Activated naive CD4-positive, alpha-beta T cell treated with anti-CD3 and anti-CD28 coated beads, Interleukin-2, amount 50 U/mL, for 16 hours (primary cell): ENCODE results near the gene GHR.
"Not testable (repeated sequence)": the region's sequence is repeated elsewhere in the genome, so short reads cannot be mapped to it uniquely, and the experiment has no call there.

Experiments used
- DNase-seq: peaks from one replicate; pipeline ENCODE4 v3.0.0-alpha.2; 2020

The GHR gene

DNA sequence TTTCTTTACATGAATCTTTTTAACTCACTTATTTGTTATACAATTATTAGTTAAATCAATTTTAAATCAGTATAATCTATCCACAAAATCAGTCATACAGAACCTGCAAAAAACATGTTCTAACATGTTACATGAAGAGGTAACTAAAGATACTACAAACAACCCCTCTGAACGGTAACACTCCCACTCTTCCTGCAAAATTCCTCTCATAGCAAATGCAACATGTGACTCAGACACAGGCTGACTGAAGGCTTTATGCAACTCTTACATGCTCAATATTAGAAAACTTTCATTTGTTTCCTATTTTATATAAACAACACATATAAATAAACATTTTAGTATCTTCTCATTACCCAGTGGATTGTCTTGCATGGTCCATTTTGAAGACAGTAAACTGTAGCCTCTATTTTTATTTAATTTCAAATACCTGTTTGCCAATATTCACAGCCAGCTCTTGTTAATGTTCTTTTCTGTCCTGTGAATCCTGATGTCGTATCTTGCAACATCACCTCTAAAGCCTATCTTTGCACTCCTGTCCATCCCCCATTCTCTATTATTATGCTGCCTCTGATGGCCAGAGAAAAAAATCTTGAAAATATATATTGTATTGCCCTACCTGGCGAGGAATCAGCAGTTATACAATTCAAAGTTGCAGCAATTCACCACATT is 232.9 kb downstream of the GHR start:
- DNase-seq, result no peak

GRCh38 chr5:42656651-42657015 is 233.4 kb downstream of the GHR start:
- no peak for DNase-seq

DNA sequence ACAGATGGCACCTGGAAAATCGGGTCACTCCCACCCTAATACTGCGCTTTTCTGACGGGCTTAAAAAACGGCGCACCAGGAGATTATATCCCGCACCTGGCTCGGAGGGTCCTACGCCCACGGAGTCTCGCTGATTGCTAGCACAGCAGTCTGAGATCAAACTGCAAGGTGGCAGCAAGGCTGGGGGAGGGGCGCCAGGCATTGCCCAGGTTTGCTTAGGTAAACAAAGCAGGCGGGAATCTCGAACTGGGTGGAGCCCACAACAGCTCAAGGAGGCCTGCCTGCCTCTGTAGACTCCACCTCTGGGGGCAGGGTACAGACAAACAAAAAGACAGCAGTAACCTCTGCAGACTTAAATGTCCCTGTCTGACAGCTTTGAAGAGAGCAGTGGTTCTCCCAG is 236.6 kb downstream of the GHR start:
- not testable (repeated sequence) for DNase-seq

GRCh38 chr5:42665857-42666256 is 242.6 kb downstream of the GHR start:
- DNase-seq, result no peak

DNA sequence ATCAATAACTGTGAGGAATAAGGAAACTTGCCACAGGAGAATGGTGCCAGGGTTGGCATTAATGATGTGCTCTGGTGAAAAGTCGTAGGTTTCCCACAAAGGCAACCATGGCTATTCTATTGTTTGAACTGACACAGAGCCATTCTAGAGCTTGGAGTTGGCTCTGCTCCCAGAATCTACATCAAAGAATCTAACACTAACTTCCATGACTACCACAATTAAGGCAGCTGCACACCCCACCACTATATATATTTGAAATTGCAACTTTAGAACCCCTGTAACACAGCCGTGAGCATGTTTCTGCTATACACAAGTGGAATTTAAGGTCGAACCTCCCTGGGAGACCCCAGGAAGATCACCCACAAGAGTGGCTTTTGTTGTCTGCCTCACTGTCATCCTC is 243.6 kb downstream of the GHR start:
- no peak for DNase-seq

GRCh38 chr5:42668254-42668653 is 245.0 kb downstream of the GHR start:
- DNase-seq, result no peak

DNA sequence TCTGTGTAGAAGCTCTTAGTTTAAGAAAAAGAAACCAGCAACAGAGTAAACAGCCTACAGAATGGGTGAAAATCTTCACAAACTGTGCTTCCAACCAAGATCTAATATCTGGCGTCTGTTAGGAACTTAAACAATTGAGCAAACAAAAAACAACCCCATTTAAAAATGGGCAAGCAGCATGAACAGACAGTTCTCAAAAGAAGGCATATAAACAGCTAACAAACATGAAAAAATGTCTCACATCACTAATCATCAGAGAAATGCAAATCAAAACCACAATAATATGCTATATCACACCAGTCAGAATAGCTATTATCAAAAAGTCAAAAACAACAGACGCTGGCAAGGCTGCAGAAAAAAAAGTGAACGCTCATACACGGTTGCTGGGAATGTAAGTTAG is 249.7 kb downstream of the GHR start:
- DNase-seq, result no peak

GRCh38 chr5:42675602-42676001 is 252.4 kb downstream of the GHR start:
- no peak for DNase-seq

- no peak for DNase-seq
Measured at GRCh38 chr5:42676362-42676761, 253.1 kb downstream of the GHR start.

DNA sequence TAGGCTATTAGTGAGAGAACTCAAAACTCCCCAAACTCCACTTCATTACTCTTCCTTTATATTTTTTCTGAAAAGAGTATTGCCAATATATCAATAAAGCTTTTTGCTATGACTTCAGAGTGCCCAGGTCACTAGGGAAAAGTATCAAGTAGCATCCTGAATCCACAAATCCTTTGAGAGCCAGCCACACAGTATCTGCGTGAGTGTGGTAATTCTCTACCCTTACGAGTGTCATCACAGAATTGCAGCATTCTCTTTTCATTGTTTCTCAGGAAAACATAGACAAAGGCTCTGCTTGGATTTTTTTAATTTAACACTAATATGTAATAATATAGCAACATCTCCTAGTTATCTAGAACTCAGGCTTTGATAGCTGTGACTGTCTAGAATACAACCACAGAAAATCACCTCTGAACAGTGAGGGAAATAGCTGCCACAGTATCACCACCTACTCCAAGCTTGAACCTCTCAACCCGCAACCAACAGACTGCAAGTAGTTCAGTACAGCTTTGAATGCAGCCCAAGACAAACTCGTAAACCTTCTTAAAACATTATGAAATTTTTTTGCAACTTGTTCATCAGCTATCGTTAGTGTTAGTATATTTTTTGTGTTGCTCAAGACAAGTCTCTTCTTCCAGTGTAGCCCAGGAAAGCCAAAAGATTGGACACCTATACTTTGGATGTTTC is 254.1 kb downstream of the GHR start:
- no peak for DNase-seq

DNA sequence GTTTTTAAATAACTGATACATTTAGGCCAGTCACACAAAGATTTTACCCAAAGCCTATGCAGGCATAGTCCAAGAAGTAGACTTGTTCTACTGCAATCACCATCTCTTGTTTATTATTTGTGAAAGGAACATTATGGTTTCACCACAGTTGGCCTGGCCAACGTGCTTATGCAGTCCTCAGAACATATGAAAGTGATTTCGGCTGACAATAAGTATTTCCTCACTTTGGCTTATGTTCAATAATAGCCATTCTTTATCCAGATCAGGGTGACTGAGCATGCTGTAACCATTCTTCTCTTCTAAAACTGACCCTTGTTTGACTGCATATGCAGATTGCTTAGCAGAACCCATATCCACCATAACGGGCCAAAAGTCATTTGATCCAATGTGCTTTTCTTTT is 256.8 kb downstream of the GHR start:
- DNase-seq, result no peak

DNA sequence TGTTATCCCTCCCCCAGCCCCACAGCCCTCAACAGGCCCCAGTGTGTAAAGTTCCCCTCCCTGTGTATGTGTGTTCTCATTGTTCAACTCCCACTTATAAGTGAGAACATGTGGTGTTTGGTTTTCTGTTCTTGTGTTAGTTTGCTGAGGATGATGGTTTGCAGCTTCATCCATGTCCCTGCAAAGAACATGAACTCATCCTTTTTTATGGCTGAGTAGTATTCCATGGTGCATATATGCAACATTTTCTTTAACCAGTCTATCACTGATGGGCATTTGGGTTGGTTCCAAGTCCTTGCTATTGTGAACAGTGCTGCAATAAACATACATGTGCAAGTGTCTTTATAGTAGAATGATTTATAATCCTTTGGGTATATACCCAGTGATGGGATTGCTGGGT is 261.8 kb downstream of the GHR start:
- not testable (repeated sequence) for DNase-seq

GRCh38 chr5:42689391-42689790 is 266.2 kb downstream of the GHR start:
- DNase-seq, result no peak

GRCh38 chr5:42691413-42691937 is 268.2 kb downstream of the GHR start:
- DNase-seq, result no peak

DNA sequence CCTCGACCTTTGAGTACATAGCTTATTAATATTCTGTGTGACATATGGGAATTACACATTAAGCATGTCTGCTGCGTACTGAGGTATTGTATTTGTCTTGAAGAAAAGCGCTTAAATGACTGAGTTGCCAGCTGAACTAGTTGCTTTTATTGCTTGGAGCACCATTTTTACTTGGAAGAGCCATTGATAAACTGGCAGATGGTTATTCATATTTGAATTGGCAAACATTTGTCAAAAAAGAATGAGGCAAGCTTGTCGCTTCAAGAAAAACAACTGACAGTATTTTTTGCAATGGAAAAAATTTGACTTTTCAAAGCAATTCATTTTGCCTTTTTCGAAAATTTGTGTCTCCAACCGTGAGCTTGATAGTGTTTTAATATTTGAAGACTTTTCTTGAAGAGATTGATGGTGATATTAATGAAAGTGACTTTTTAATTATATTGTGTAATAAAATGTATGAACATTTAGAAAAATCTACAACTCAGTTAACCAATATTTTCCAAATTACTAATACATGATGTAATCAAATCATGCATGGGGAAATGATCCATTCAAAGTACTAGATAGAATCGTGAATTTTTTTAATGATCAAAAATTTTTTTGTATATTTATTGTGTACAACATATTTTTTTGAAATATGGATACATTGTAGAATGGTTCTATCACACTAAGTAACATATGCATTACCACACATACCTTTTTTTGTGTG is 278.3 kb downstream of the GHR start:
- no peak for DNase-seq

- no peak for DNase-seq
Measured at GRCh38 chr5:42703238-42703637, 280.0 kb downstream of the GHR start.

GRCh38 chr5:42715785-42716184 is 292.5 kb downstream of the GHR start:
- no peak for DNase-seq

DNA sequence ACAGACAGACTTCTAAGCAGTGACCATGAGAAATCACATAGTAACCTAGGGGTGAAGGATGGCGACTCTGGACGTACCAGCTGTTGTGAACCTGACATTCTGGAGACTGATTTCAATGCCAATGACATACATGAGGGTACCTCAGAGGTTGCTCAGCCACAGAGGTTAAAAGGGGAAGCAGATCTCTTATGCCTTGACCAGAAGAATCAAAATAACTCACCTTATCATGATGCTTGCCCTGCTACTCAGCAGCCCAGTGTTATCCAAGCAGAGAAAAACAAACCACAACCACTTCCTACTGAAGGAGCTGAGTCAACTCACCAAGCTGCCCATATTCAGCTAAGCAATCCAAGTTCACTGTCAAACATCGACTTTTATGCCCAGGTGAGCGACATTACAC is 295.4 kb downstream of the GHR start:
- no peak for DNase-seq

DNA sequence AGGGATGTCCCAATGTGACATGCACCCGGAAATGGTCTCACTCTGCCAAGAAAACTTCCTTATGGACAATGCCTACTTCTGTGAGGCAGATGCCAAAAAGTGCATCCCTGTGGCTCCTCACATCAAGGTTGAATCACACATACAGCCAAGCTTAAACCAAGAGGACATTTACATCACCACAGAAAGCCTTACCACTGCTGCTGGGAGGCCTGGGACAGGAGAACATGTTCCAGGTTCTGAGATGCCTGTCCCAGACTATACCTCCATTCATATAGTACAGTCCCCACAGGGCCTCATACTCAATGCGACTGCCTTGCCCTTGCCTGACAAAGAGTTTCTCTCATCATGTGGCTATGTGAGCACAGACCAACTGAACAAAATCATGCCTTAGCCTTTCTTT is 295.8 kb downstream of the GHR start:
- no peak for DNase-seq

GRCh38 chr5:42720251-42720650 is 297.0 kb downstream of the GHR start:
- DNase-seq, result no peak

- no peak for DNase-seq
Measured at GRCh38 chr5:42721484-42721883, 298.2 kb downstream of the GHR start.

- not testable (repeated sequence) for DNase-seq
Measured at GRCh38 chr5:42734531-42735058, 311.4 kb downstream of the GHR start.

- no peak for DNase-seq
Measured at GRCh38 chr5:42740920-42741319, 317.7 kb downstream of the GHR start.

GRCh38 chr5:42745426-42745825 is 322.2 kb downstream of the GHR start:
- no peak for DNase-seq
